Posterior vena cava (tissue), 2 donors: Measurements from ENCODE around the gene MAD1L1. TPM values are rescaled to one million over a fixed set of nuclear protein-coding genes. Genes with fewer than 3 reads are reported as not detected.

Experiments
- DNase-seq: peaks from one replicate; pipeline ENCODE4 v3.0.0-alpha.2; 2020; ENCODE audit warnings: low spot score
- intact Hi-C, 2 donors: fragments of 100-400 bp; cut with DNase I; formaldehyde crosslinking; loops; one replicate each; pipeline versions ENCODE4 v1.14.1 to v1.14.2; 2022 to 2023
- total RNA-seq, 2 donors: library from RNA; stranded (reverse); fragmentation: NEBNext Ultra II Directional; extraction: Animal tissue kit (Norgen Biotek cat#: 25700); gene quantifications; one replicate each; pipeline ENCODE4 v1.2.1, GENCODE V29; 2021
- donor health status: DM: yes; HTN: yes; CAD: no.
- donor health status: DM: yes; HTN: yes; CAD: no.

The MAD1L1 gene
- total RNA-seq, 2 donors from 2014 or later, result 17.3 to 24.7 TPM

GRCh38 chr7:2260820-2261219 lies 28.1 kb upstream of the MAD1L1 start:
- intact Hi-C loops, result no loop called here
- no peak for DNase-seq

DNA sequence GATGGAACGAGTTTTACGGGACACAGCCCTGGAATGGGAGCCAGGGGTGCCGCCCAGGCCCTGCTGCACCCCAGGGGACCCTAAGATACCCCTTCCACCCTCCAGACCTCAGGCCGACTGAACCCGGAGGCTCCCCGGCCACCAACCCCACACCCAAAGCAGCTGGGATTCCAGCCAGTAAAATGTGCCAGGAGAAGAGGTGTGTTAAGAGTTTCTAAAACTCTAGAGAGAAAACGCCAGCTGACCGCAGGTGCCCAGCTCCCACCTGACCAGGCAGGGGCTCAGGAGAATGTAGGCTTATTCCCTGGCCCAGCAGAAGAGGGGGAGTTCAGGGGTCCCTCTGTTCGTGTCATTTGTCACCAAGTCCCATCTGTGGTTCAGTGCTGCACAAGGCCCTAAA lies 26.7 kb upstream of the MAD1L1 start:
- no peak for DNase-seq
- intact Hi-C loops, result no loop called here

GRCh38 chr7:2258661-2259365 lies 26.1 kb upstream of the MAD1L1 start:
- no peak for DNase-seq
- intact Hi-C loops, result no loop called here

DNA sequence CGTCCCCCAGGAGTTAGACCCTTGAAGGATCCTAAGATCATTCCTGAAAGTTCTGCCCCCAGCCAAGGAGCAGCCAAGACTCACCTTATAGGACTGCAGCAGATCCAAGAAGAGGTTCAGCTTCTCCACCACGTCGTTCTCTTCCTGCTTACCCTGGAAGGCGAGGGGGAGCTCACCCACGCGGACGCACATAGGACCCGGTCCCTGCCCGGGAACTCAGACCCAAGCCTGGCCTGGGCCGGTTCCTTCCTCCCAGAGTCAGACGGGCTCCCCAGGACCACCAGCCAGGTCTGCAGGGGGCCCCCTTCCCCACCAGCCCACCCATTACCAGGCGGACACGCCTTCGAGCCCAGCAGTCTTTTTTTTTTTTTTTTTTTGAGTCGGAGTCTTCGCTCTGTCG lies 24.9 kb upstream of the MAD1L1 start:
- intact Hi-C loops, result no loop called here
- no peak for DNase-seq

DNA sequence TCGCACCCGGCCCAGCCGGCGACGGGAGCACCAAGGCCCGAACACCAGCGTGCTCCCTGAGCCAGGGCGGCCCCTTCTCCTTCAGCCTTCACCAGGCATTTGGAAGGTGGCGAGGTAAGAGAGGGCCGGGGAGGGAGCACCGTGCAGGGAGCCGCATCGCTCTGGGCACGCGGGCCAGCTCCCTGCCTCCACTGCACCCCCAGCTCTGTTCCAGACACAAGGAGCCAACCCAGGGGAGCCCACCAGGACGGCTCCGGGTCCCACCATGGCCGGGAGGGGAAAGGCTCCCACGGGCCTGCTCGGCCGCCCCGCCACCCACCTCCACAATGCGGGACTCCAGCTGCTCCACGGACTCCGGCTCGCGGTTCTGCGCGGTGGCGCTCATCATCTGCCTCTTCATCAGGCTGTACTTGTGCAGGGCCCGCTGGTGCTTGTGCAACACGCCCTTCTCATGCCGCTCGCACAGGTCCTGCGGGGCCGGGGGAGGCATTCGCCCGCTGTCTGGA lies 24.4 kb upstream of the MAD1L1 start:
- intact Hi-C loops, result no loop called here
- DNase-seq, result no peak

GRCh38 chr7:2256306-2257045 lies 23.7 kb upstream of the MAD1L1 start:
- DNase-seq, result no peak
- intact Hi-C loops, result no loop called here

DNA sequence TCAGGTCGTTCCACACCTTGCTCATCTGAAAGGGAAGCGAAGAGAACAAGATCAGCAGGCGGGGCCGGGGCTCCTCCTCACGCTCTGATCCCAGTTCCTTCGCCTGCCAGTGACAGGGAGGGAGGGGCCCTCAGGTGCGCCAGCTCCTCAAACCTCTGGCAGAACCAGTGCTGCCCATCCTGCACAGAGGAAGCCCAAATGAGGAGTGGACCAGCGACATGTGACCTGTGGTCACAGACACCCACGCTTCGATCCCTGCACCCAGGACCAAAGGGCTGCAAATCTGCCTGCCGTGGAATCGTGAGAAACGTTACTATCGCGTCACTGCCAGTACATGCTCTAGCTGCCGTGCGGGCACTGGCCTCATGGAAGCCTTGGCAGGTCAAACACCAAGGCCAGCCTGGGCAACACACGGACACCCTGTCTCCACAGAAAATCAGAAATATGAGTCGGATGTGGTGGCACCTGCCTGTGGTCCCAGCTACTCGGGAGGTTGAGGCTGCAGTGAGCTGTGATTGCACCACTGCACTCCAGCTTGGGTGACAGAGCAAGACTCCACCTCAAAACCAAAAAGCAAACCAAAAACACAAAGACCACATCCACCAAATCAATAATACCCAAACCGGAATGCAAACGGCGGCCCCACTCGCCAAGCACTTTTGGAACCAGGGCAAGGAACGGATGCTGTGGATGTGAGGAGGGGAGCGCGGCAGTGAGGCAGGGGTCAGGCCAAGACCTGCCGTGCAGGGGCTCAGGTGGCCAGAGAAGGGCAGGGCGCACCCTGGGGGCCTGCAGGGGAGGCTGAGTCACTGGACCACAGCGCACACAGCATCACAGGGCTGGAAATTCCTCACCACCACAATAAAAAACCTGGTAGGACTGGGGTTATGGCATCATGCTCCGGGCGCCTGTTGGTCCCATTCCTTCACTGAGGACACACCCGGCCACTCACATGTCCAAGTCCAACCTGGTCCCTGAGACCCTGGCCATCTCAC lies 22.7 kb upstream of the MAD1L1 start:
- DNase-seq, result no peak
- intact Hi-C loops, result no loop called here

DNA sequence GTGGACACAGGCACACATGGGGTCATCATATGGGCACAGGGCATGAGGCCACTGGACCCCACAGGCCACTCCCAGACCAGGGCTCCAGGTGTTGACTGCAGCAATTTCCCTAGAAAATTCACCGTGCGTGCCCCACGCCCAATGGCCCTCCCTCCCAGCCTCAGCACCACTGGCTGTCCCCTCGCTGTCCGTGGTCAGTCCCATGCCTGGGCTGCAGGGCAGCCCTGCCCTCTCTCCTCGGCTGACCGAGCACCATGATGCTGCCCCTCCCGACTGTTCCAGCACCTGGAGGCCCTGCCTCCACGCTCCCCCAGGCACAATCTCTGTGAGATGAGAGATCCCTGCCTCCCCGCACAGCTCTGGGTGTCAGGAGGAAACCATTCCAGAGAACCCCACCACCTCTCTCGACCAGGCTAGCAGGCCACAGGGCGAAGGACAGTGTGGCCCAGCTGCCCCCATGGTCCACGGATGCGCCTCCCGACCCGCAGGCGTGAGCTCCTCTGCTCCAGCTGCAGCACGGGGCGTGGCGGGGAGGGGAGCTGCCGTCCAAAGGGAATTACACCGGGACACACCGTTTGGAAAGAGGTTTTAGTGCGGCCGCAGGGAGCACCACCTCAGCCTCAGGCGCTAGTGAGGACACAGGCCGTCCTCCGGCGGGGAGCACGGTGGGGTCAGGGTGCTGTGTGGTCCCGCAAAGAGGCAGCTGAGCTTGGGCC lies 21.8 kb upstream of the MAD1L1 start:
- intact Hi-C loops, result no loop called here
- no peak for DNase-seq

GRCh38 chr7:2253525-2254244 lies 20.9 kb upstream of the MAD1L1 start:
- intact Hi-C loops, result no loop called here
- no peak for DNase-seq

GRCh38 chr7:2253021-2253420 lies 20.3 kb upstream of the MAD1L1 start:
- DNase-seq, result no peak
- intact Hi-C loops, result no loop called here

DNA sequence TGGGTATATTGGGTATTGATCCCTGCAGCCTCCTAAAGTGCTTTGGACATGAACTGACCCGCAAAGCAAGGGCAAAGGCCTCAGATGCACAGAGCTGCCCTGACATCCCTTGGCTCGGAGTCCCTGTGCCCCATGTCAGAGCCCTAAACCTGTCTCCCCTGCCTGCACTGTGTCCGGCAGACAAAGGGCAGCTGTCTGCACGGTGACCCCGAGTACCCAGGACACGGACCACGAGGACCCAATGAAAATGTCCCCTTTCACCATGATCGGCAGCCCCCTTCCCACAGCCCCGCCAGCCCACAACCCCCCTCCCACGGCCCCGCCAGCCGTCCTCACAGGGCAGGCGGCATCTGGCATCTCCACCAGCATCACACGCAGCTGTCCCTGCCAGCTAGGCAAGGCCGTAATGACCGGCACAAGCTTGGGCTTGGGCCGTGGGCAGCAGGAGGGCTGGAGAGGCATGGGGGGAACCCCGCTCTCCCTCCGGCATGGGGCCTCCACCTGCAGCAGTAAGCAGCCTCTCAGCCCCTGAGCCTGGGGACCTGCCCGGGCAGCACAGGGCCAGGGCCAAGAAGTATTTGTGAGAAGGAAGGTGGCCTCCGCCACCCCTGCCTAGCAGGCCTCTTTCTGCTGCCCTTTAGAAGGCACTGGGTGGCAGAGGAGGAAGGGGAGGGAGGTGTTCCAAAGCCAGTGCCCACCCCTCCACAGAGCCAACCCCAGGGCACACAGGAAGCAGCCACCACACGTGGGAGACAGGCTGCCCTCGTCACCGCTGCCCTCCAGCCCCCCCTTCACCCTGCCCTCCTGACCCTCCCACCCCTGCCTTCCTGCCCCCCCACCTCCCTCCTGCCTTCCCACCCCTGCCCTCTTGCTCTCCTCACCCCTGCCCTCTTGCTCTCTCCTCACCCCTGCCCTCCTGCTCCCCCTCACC lies 19.4 kb upstream of the MAD1L1 start:
- intact Hi-C loops, result no loop called here
- no peak for DNase-seq

- intact Hi-C loops, result no loop called here
- no peak for DNase-seq
These were observed 18.6 kb upstream of the MAD1L1 start for GRCh38 chr7:2251381-2251780.

- intact Hi-C loops, result loop anchor here in 1 of 2 donors (10.0 kb wide), 1 partner anchor 65 kb away; the partner anchor contains the start of gene SNX8
- no peak for DNase-seq
These were observed 17.1 kb upstream of the MAD1L1 start for GRCh38 chr7:2249744-2250323.

DNA sequence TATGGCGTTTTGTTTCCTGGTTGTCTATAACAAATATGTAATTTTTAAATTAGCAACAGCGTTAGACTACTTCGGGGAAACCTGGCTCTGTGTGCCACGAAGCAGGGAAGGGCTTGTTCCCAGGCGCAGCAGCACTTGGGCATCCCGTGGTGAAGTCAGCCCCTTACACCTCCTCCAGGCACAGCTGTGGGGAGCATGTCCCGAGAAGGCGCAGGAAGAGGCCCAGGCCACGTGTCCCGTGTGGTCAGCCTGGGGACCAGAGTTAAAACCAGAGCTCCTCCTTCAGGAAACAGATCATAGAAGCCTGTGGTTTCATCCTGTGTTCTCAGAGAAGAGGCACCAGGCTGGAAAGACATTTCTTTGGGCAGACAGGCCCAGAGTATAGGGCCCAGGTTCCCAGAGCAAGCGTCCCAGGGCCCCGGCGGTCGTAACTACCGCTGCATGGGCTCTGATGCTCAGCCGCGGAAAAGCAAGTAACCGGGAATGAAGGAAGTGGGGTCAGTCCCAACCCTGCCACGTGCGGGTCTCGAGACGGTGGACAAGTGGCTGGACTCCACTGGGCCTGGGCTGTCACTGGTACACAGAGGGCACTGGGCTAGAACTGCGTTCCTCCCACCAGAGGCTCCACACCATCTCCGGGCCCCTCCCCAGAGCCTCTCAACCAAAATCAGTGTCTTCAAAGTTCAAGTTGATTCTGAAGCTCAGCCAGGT lies 16.4 kb upstream of the MAD1L1 start:
- intact Hi-C loops, result loop anchor here in 1 of 2 donors (10.0 kb wide), 1 partner anchor 66 kb away; the partner anchor contains the start of gene SNX8
- peak; percentile 92 for DNase-seq

DNA sequence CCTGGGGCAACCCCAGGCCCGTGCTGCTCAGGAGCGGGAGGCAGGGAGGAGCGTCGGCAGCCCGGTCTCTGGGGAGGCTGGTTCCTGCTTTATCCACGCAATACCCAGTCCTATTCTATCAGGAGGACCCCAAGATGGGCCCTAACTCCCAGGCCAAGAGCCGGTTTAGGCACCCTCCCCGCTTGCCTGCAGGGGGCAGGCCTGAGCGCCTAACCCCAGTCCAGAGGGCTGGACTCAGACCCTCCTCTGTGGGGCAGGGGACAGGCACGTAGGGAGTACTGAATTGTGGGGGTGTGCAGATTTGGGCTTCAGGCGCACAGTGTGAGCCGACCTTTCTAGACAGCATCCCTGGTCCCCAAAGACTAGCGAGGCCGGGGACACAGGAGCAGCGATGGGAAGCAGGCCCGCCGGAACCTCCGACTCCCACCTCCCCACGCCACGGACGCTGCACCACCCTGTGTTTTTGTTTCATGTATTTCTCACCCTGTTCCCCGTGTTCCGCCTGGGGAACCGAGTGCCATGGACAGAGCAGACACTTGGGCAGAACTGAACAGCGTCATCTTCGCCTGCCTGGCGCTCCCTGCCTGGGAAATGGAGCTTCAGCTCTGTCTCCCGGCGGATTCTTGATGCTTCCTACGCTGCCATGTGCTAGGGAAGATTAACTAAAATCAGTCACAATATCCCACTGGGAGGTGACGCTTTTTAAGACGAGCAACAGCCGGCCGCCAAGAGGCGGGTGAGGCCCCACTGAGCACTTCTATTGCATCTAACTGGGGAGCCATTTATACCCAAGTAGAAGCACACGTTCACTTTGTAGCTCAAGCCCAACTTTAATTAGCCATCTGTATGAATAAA lies 14.6 kb upstream of the MAD1L1 start:
- DNase-seq, result no peak
- intact Hi-C loops, result loop anchor here in 1 of 2 donors (10.0 kb wide), 1 partner anchor 67 kb away; the partner anchor contains the start of gene SNX8
